ENCODE results near the gene SPATA2.

Gene SPATA2

GRCh38 chr20:49908258-49908565 is 7.1 kb downstream of the SPATA2 start:
- TF ChIP-seq CTCF (IDR thresholded peaks at IDR 0.05; ENCODE audit: control insufficient read depth, extremely low read depth, insufficient read depth), result 0 out of 2 replicates have a peak, but pooled peaks have one; percentile 8
- H3K4me3 ChIP-seq (ENCODE audit: low read depth, low read length), result 0 out of 2 replicates have a peak overlapping the region, but pooled peaks have one; percentile 13
- DNase-seq (ENCODE audit: low read depth), result peak; percentile 63

DNA sequence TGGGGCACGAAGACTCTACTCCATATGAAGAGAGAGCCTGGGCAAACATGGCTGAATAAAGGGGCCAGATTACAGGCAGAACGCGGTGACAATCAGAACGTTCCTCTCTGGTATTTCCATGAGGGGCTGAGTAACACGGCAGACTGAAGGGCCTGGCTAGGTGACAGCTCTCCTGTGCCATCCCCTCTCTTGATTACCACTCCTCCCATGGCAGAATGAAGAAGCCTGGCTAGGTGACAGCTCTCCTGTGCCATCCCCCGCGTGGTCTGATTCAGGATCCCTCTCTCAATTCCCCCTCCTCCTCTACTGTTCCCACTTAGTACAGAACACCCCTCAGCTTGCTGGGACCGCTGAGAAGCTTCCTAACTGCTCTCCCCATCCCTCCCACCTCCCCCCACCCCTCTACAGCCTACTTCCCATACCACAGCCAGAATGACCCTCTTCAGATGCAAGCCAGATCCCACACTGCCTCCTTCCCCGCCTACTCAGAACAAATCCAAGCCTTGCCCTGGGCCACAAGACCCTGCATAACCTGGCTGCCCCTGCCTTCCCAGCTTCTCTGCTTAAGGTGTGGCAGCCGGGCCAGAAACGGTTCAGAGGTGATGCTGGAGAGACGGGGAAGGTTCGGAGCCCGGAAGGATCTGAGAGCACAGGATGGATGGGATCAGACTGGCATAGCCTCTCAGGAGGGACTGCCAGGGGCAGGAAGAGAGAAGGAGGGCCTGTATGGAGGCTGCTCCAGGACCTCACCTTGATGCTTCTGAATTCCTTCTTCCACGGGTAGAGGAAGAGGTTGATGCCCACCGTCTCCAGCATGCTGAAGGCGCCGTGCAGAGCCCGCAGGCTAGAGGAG is 7.7 kb downstream of the SPATA2 start:
- H3K4me3 ChIP-seq (ENCODE audit: low read depth, low read length), result 0 out of 2 replicates have a peak overlapping the region, but pooled peaks have one; percentile 13
- no peak for TF ChIP-seq CTCF (IDR thresholded peaks at IDR 0.05; ENCODE audit: control insufficient read depth, extremely low read depth, insufficient read depth)
- no peak for DNase-seq (ENCODE audit: low read depth)

DNA sequence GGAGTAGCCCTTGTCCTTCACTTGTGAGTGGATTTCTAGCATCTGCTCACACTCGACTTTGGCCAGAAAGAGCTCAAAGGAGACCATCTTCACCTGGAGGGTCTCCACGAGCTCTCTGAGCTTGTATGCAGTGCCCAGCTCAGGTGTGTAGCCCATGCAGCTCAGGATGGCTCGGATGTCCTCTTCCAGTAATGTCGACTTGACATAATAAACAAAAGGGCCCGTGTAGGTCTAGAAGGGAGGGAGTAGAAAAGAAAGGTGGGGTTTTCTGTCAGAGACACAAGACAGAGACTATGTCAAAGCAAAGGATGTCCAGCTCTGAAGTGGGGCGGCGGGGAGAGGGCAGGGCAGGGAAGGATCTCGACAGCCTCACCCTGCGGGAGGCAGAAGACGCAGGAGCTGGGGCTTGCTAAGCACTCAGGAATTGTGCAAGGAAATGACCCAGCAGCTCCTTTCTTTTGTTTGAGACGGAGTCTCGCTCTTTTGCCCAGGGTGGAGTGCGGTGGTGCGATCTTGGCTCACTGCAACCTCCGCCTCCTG is 8.6 kb downstream of the SPATA2 start:
- no peak for TF ChIP-seq CTCF (IDR thresholded peaks at IDR 0.05; ENCODE audit: control insufficient read depth, extremely low read depth, insufficient read depth)
- H3K4me3 ChIP-seq (ENCODE audit: low read depth, low read length), result no peak overlapping the region
- no peak for DNase-seq (ENCODE audit: low read depth)

- TF ChIP-seq CTCF (IDR thresholded peaks at IDR 0.05; ENCODE audit: control insufficient read depth, extremely low read depth, insufficient read depth), result no peak
- DNase-seq (ENCODE audit: low read depth), result no peak
- H3K4me3 ChIP-seq (ENCODE audit: low read depth, low read length), result no peak overlapping the region
Observed at GRCh38 chr20:49906101-49906604, 9.2 kb downstream of the SPATA2 start.

- no peak overlapping the region for H3K4me3 ChIP-seq (ENCODE audit: low read depth, low read length)
- TF ChIP-seq CTCF (IDR thresholded peaks at IDR 0.05; ENCODE audit: control insufficient read depth, extremely low read depth, insufficient read depth), result no peak
- no peak for DNase-seq (ENCODE audit: low read depth)
Observed at GRCh38 chr20:49905415-49906091, 9.8 kb downstream of the SPATA2 start.

DNA sequence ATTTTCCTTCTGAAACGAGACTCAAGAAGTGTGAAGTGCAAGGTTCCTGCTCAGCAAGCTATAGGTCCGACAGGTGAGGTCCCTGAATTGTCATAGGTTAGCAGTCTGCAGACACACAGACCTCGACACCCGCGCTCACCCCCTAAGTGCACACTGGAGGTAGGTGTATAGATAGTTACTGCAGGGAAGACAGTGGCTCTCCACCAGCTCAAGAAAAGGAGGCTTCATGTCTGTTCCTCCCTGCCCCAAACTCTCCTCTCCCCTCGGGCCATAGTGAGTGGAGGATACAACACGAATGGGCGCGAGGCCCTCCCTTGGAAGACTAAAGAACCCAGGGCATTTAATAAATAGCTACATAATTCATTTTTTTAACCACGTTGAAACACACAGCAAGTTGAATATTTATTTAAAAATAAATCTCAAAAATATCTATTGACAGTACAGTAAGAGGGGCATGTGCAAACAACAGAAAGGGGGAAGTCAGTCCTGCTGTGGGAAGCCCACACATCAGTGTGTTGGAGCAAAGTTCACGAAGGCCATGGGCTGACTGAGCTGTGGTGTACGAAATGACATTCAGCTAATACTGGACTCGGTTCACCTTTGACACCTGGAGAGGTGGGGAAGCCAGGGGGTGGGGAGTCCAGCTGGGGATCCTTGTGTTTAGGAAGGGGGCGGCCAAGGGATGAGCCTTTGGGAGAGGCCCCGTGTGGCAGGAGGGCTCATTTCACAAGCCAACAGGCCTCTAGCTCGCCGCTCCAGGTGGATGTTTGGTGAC is 10.7 kb downstream of the SPATA2 start:
- no peak for DNase-seq (ENCODE audit: low read depth)
- H3K4me3 ChIP-seq (ENCODE audit: low read depth, low read length), result no peak overlapping the region
- TF ChIP-seq CTCF (IDR thresholded peaks at IDR 0.05; ENCODE audit: control insufficient read depth, extremely low read depth, insufficient read depth), result no peak

All from LNCaP clone FGC (cell line).